GM12874 (cell line): ENCODE measurements around the gene SLAMF9.

ENCODE experiments used
- TF ChIP-seq, protein P1 (sequence below): IDR thresholded peaks from 2 replicates; pipeline ENCODE4 v1.5.1; 2011; ENCODE audit warnings: low read depth, mild to moderate bottlenecking, control low read depth, low read length, moderate library complexity; ENCODE audit not compliant: insufficient read depth

SLAMF9 gene

GRCh38 chr1:159928491-159929050 lies 25.5 kb downstream of the SLAMF9 start:
- TF ChIP-seq, protein P1, sequence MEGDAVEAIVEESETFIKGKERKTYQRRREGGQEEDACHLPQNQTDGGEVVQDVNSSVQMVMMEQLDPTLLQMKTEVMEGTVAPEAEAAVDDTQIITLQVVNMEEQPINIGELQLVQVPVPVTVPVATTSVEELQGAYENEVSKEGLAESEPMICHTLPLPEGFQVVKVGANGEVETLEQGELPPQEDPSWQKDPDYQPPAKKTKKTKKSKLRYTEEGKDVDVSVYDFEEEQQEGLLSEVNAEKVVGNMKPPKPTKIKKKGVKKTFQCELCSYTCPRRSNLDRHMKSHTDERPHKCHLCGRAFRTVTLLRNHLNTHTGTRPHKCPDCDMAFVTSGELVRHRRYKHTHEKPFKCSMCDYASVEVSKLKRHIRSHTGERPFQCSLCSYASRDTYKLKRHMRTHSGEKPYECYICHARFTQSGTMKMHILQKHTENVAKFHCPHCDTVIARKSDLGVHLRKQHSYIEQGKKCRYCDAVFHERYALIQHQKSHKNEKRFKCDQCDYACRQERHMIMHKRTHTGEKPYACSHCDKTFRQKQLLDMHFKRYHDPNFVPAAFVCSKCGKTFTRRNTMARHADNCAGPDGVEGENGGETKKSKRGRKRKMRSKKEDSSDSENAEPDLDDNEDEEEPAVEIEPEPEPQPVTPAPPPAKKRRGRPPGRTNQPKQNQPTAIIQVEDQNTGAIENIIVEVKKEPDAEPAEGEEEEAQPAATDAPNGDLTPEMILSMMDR = no peak

- TF ChIP-seq, protein P1 = no peak
Observed at GRCh38 chr1:159927849-159928431, 26.1 kb downstream of the SLAMF9 start.

GRCh38 chr1:159927211-159927848 lies 26.7 kb downstream of the SLAMF9 start:
- TF ChIP-seq, protein P1 = no peak

- TF ChIP-seq, protein P1 = no peak
Observed at GRCh38 chr1:159925719-159926078, 28.3 kb downstream of the SLAMF9 start.

GRCh38 chr1:159924791-159925718 lies 29.0 kb downstream of the SLAMF9 start, which contains the start of gene TAGLN2:
Gene TAGLN2 (minus strand): TSS chr1:159925507. CDS start chr1:159920509, 4,998 bp downstream.
- TF ChIP-seq, protein P1 = no peak

- TF ChIP-seq, protein P1 = peak; percentile 13; the same call in 1 of the 2 replicates
Observed at GRCh38 chr1:159924025-159924790, 29.8 kb downstream of the SLAMF9 start.
